ENCODE measurements around the gene ZSWIM5.
"Not testable (repeated sequence)": the region's sequence is repeated elsewhere in the genome, so short reads cannot be mapped to it uniquely, and the experiment has no call there.

Gene ZSWIM5

GRCh38 chr1:45205910-45206721 is at the start of gene ZSWIM5:
TSS of gene ZSWIM5 (minus strand) at chr1:45206605. CDS start at chr1:45206350, 255 bp downstream.
- DNase-seq, result no peak

DNA sequence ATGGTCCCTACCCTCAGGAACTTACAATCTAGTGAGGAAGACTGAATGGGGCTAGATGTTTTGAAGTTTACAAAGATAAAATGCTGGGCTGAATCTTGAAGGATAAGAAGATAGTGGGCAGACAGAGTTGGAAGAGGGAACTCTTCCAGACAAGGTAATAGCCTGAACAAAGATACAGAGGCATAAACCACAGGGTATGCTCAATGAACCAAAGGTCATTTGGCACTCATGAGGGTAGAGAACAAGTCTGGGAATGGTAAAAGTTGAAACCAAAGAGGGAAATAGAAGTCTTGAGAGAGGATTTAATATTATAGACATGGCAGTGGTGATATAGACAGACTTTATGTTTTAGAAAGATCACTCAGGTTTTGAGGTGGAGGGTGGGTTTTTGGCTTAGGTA is 48.1 kb upstream of the ZSWIM5 start:
- no peak for DNase-seq

- DNase-seq, result no peak
These were observed 44.1 kb upstream of the ZSWIM5 start for GRCh38 chr1:45250544-45250943.

DNA sequence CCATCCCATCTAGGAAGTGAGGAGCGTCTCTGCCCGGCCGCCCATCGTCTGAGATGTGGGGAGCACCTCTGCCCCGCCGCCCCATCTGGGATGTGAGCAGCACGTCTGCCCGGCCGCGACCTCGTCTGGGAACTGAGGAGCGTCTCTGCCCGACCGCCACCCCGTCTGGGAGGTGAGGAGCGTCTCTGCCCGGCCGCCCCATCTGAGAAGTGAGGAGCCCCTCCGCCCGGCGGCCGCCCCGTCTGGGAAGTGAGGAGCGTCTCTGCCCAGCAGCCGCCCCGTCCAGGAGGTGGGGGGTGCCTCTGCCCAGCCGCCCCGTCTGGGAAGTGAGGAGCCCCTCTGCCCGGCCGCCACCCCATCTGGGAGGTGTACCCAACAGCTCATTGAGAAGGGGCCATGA is 41.6 kb upstream of the ZSWIM5 start:
- DNase-seq, result not testable (repeated sequence)

GRCh38 chr1:45246760-45247159 is 40.4 kb upstream of the ZSWIM5 start:
- no peak for DNase-seq

DNA sequence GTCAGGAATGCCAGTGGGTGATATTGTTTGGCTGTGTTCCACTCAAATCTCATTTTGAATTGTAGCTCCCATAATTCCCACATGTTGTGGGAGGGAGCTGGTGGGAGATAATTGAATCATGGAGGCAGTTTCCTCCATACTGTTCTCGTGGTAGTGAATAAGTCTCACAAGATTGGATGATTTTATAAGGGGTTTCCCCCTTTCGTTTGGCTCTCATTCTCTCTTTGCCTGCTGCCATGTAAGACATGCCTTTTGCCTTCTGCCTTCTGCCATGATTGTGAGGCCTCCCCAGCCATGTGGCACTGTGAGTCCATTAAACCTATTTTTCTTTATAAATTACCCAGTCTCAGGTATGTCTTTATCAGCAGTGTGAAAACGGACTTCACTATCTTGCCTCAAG is 40.0 kb upstream of the ZSWIM5 start:
- DNase-seq, result not testable (repeated sequence)

DNA sequence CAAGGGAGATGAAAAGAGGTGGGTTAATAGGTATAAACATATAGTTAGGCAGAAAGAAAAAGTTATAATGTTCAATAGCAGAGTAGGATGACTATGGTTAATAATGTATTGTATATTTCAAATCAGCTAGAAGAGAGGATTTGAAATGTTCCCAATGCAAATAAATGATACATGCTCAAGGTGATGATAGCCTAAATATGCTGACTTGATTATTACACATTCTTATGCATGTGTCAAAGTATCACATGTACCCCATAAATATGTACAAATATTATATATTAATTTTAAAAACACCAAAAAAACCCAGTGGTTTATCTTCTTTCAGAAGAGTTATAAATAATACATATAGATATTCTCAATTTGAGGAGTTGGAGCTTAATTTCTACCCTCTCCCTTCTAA is 38.3 kb upstream of the ZSWIM5 start:
- no peak for DNase-seq

GRCh38 chr1:45243476-45244343 is 37.3 kb upstream of the ZSWIM5 start:
- DNase-seq, result no peak

DNA sequence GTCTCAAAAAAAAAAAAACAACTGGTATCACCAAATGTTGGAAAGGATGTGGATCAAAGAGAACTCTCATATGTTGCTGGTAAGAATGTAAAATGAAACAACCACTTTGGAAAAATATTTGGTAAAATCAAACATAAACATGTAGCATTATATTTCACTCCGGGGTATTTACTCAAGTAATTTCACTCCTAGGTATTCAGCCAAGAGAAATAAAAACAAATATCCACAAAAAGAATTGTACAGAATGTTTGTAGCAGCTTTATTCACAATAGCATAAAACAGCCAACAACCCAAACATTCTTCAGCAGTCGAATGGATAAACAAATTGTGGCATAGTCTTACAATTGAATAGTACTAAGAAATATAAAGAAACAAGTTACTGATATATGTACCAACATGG is 32.4 kb upstream of the ZSWIM5 start:
- DNase-seq, result no peak

GRCh38 chr1:45236136-45236535 is 29.7 kb upstream of the ZSWIM5 start:
- DNase-seq, result no peak

- no peak for DNase-seq
These were observed 24.1 kb upstream of the ZSWIM5 start for GRCh38 chr1:45230537-45230936.

GRCh38 chr1:45225598-45225997 is 19.2 kb upstream of the ZSWIM5 start:
- DNase-seq, result no peak

GRCh38 chr1:45223710-45224109 is 17.3 kb upstream of the ZSWIM5 start:
- DNase-seq, result not testable (repeated sequence)

GRCh38 chr1:45221716-45222115 is 15.3 kb upstream of the ZSWIM5 start:
- no peak for DNase-seq

DNA sequence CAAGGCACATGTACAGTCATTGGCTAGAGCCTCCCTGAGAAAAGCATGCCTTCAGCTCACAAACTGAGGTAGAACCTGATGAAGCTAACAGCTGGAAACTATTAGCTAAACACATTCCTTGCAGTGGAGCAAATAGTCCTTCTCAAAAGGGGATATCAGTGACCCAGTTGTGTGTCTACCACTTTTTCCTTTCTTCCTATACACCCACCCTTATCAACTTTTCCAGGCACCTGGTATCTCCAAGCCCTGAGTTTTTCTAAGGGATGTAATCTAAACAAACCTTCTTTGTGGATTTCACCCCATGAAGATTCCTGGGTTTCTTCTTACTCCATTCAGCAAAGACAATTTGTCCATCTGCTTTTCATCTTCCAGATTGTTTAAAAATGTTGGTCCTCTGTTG is 10.5 kb upstream of the ZSWIM5 start:
- DNase-seq, result no peak

GRCh38 chr1:45216200-45216541 is 9.8 kb upstream of the ZSWIM5 start:
- DNase-seq, result no peak

- no peak for DNase-seq
These were observed 9.2 kb upstream of the ZSWIM5 start for GRCh38 chr1:45215485-45216199.

DNA sequence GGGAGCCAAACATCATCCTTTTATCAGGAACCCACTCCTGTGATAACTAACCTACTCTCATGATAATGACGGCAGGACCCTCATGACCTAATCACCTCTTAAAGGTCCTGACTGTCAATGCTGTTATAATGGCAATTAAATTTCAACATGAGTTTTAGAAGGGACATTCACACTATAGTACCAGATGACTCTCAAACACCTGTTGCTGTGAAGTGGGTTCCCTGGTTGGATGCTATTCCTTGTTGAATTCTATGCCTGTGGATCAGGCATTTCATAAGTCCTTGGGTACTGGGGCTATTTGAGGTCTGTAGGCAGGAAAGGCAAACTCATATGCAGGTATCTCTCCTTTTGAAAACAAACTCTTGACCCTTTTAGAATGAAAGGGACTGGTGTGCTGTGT is 7.5 kb upstream of the ZSWIM5 start:
- DNase-seq, result no peak

- no peak for DNase-seq
These were observed 4.7 kb upstream of the ZSWIM5 start for GRCh38 chr1:45211076-45211475.

GRCh38 chr1:45206808-45207623 is 611 bp upstream of the ZSWIM5 start:
- DNase-seq, result no peak

DNA sequence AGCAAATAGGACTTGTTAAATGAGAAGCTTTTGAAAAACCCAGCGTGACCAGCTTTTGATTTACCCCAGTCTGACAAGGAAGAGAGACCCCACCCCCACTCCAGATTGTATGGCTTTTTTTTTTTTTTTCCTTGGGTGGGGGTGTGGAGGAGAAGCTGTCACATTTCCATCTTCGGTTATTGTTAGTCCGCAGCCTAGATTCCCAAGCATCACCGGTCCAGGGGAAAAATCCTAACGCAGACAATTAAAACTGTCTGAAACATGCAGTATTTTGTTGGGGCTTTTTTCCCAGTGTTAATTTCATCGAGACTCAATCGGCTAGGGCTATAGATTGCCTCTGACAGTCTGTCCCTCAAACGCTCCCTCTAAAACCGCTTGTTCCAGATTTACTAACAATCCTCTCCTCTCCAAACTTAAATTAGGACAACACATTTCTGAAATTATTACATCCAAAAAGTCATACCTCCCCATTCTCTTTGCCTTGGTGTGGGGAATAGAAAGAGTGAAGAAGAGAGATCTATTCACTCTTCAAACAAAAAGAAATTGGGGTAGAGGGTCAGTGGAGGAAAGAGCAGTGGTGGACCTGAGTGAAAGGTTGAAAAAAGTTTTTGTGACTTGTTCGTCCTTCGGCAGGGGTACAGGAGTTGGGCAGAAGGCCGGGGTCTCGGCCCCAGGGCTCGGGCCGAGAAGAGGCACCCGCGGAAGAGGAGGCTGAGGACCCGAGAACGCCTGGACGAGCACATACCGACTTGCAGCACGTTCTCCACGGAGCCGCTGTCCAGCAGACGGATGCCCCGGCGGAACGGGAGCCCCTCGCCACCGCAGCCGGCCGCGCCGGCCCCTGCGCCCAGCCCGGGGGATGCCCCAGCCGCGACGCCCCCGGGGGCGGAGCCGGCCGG is 1.1 kb downstream of the ZSWIM5 start:
- no peak for DNase-seq
